B cell (primary cell): ENCODE results near the gene ITPKC. TPM values are rescaled to one million over a fixed set of nuclear protein-coding genes. Genes with fewer than 3 reads are reported as not detected.

Experiments
- ATAC-seq: fragments of 200-7000 bp; cut with Tn5 transposase; one replicate; pipeline ENCODE4 v1.10.0; 2021; ENCODE audit warnings: low read depth, mild to moderate bottlenecking, moderate number of reproducible peaks, moderate library complexity
- CTCF ChIA-PET: fragments of 350-600 bp; sonication (Branson Sonifier 250); formaldehyde crosslinking; loops from one replicate; lab custom pipeline; 2021; ENCODE audit warnings: antibody characterized with exemption, inconsistent platforms; lab: Charles Lee
- POLR2A ChIA-PET: fragments of 350-600 bp; sonication (Branson Sonifier 250); formaldehyde crosslinking; loops from one replicate; lab custom pipeline; 2021; ENCODE audit warnings: antibody characterized with exemption; lab: Charles Lee
- DNase-seq: peaks from one replicate; pipeline ENCODE4 v3.0.0; 2013
- H2AFZ ChIP-seq: 2 replicates; pipeline ENCODE4 v1.6.1; 2012; ENCODE audit warnings: mild to moderate bottlenecking, low read depth, low read length; ENCODE audit not compliant: insufficient read depth, poor library complexity, severe bottlenecking
- H3K27ac ChIP-seq, 2 donors: 1 replicate in 1 of 2; 2 replicates in 1 of 2; pipeline ENCODE4 v1.5.1; 2012 to 2013; ENCODE audit warnings: low read length in 2 of 2, mild to moderate bottlenecking in 2 of 2, moderate library complexity in 1 of 2
- H3K27me3 ChIP-seq, 4 experiments: fragments of 200-600 bp in 1 of 4; sonication (generic) in 1 of 4; replicated peaks in 1 of 4; 1 replicate in 2 of 4; 2 replicates in 2 of 4; pipeline versions ENCODE4 v1.6.1 to v1.7.0; 2013 to 2016; ENCODE audit warnings: low read length in 3 of 4, mild to moderate bottlenecking in 2 of 4, mixed read lengths in 1 of 4, moderate library complexity in 1 of 4; ENCODE audit not compliant: insufficient read depth in 4 of 4, control insufficient read depth in 3 of 4; ENCODE audit errors: control extremely low read depth in 1 of 4
- H3K36me3 ChIP-seq, 2 experiments: replicated peaks in 1 of 2; 1 replicate in 1 of 2; 2 replicates in 1 of 2; pipeline versions ENCODE4 v1.6.1 to v1.7.1; 2013; ENCODE audit warnings: low read length in 1 of 2; ENCODE audit not compliant: insufficient read depth in 2 of 2, control insufficient read depth in 1 of 2; ENCODE audit errors: control extremely low read depth in 1 of 2, extremely low read depth in 1 of 2
- H3K4me1 ChIP-seq, 2 donors: fragments of 200-600 bp in 1 of 2; sonication (generic) in 1 of 2; 1 replicate in 1 of 2; 2 replicates in 1 of 2; pipeline versions ENCODE4 v1.5.1 to v1.6.1; 2013 to 2017; ENCODE audit warnings: low read length in 2 of 2; ENCODE audit not compliant: control insufficient read depth in 2 of 2, insufficient read depth in 2 of 2
- H3K4me2 ChIP-seq: replicated peaks from 2 replicates; pipeline ENCODE3; 2012; ENCODE audit warnings: mild to moderate bottlenecking, low read depth, low read length; ENCODE audit not compliant: poor library complexity, severe bottlenecking
- H3K4me3 ChIP-seq, 5 experiments: fragments of 200-600 bp in 1 of 5; sonication (generic) in 1 of 5; 1 replicate in 3 of 5; 2 replicates in 2 of 5; pipeline versions ENCODE4 v1.5.1 to v1.7.0; 2011 to 2016; ENCODE audit warnings: low read length in 4 of 5, mild to moderate bottlenecking in 4 of 5, low read depth in 2 of 5, control low read depth in 1 of 5, moderate library complexity in 1 of 5; ENCODE audit not compliant: insufficient read depth in 1 of 5; ENCODE audit errors: control extremely low read depth in 1 of 5, extremely low read depth in 1 of 5
- H3K79me2 ChIP-seq: fragments of 200-600 bp; sonication (generic); one replicate; pipeline ENCODE4 v1.6.0; 2016; ENCODE audit warnings: low read length; ENCODE audit not compliant: control insufficient read depth, insufficient read depth
- H3K9ac ChIP-seq: fragments of 200-600 bp; sonication (generic); 2 replicates; pipeline ENCODE4 v1.6.1; 2017; ENCODE audit warnings: mild to moderate bottlenecking, low read length, moderate library complexity
- H3K9me3 ChIP-seq, 3 donors: one replicate each; pipeline versions ENCODE4 v1.6.1 to v1.7.1; 2013; ENCODE audit warnings: low read length in 2 of 3; ENCODE audit not compliant: control insufficient read depth in 2 of 3, insufficient read depth in 1 of 3; ENCODE audit errors: control extremely low read depth in 1 of 3
- H4K20me1 ChIP-seq: 2 replicates; pipeline ENCODE4 v1.6.0; 2012; ENCODE audit warnings: mild to moderate bottlenecking, low read length; ENCODE audit not compliant: insufficient read depth, control insufficient read depth, poor library complexity, severe bottlenecking
- H3K27ac Mint-ChIP-seq: one replicate; pipeline ENCODE4 v1.8.0; 2021; ENCODE audit warnings: mixed read lengths
- H3K27me3 Mint-ChIP-seq: one replicate; pipeline ENCODE4 v1.8.0; 2021; ENCODE audit warnings: mixed read lengths
- H3K4me1 Mint-ChIP-seq: one replicate; pipeline ENCODE4 v1.8.0; 2021; ENCODE audit warnings: mixed read lengths
- H3K4me3 Mint-ChIP-seq: one replicate; pipeline ENCODE4 v1.8.0; 2021; ENCODE audit warnings: mixed read lengths
- H3K9me3 Mint-ChIP-seq: one replicate; pipeline ENCODE4 v1.8.0; 2022; ENCODE audit warnings: mixed read lengths; ENCODE audit not compliant: insufficient read depth
- CTCF ChIP-seq: fragments of 200-600 bp; IDR thresholded peaks from one replicate; pipeline ENCODE4 v1.8.0; 2022; ENCODE audit warnings: antibody characterized with exemption, mild to moderate bottlenecking
- EZH2 ChIP-seq: IDR thresholded peaks from 2 replicates; pipeline ENCODE4 v1.6.1; 2012; ENCODE audit warnings: borderline replicate concordance, low read depth, mild to moderate bottlenecking, moderate library complexity, low read length; ENCODE audit not compliant: insufficient read depth, poor library complexity, severe bottlenecking
- WGBS: methylation state at CpG from one replicate; pipeline ENCODE4 v1.1.5; 2013; ENCODE audit warnings: missing lambda C conversion rate; ENCODE audit not compliant: insufficient coverage; 5-methylcytosine and 5-hydroxymethylcytosine counted together
- intact Hi-C: fragments of 100-400 bp; cut with micrococcal nuclease; formaldehyde crosslinking; loops from one replicate; pipeline ENCODE4 v1.10.0; 2022
- polyA plus RNA-seq: library from polyadenylated mRNA; depleted of rRNA; stranded (reverse); fragments of >200 nt; gene quantifications from 2 replicates; pipeline ENCODE4 v1.2.3, GENCODE V29; 2012
- total RNA-seq, 2 donors: library from RNA; stranded (reverse); fragments of 120-200 nt in 1 of 2; gene quantifications; 1 replicate in 1 of 2; 2 replicates in 1 of 2; pipeline versions ENCODE4 v1.2.3 to v1.2.4, GENCODE V29; 2013 to 2022

Gene ITPKC
- total and polyA plus RNA-seq, 2 donors (not counting 1 experiment from before 2014, with no cell fraction given), result 8.7 to 16.0 TPM

GRCh38 chr19:40693150-40693788, 23.6 kb upstream of the ITPKC start:
- intact Hi-C loops, result no loop called here
- CTCF ChIA-PET, result interaction anchor here (0.6 to 0.7 kb wide), 2 partner anchors 30 to 85 kb away, joined by 3 to 5 read pairs; partner anchors contain the start of gene RAB4B
- no peak overlapping the region for H3K9ac ChIP-seq
- ATAC-seq (no peak), DNase-seq (no peak)
- Mint-ChIP-seq H3K27me3 (no peaks in the 10 kb centered on the region), H3K4me1 (peaks cover 9% of the 10 kb centered on the region), H3K27ac (no peak overlapping the region), H3K4me3 (peak overlapping the region; percentile 16), H3K9me3 (no peaks in the 10 kb centered on the region)
- H3K4me2 ChIP-seq, result no peak overlapping the region
- peaks cover 26 to 31% of the 10 kb centered on the region in 2 donors for H3K4me1 ChIP-seq
- H3K9me3 ChIP-seq, result no peaks in the 10 kb centered on the region
- no peaks in the 10 kb centered on the region for H3K27me3 ChIP-seq
- 93% methylated on average over 5 of the region's 11 CpGs for WGBS
- POLR2A ChIA-PET, result no interaction called here
- H3K36me3 ChIP-seq, result peaks cover 0 to 14% of the 10 kb centered on the region in 2 experiments
- TF ChIP-seq CTCF, result no peak
- no peak overlapping the region for H3K27ac ChIP-seq
- H3K79me2 ChIP-seq, result no peaks in the 10 kb centered on the region
- no peak overlapping the region for H3K4me3 ChIP-seq
- H4K20me1 ChIP-seq, result no peaks in the 10 kb centered on the region
- no peak overlapping the region for H2AFZ ChIP-seq

- Histone ChIP-seq H3K9me3 (no peaks in the 10 kb centered on the region), H2AFZ (no peak overlapping the region), H3K36me3 (peaks cover 0 to 14% of the 10 kb centered on the region in 2 experiments), H3K4me3 (no peak overlapping the region), H3K27ac (no peak overlapping the region), H3K27me3 (no peaks in the 10 kb centered on the region), H3K4me2 (no peak overlapping the region), H4K20me1 (no peaks in the 10 kb centered on the region), H3K4me1 (peaks cover 19 to 25% of the 10 kb centered on the region in 2 donors), H3K9ac (no peak overlapping the region), H3K79me2 (no peaks in the 10 kb centered on the region)
- WGBS, result 93% methylated on average over 1 of the region's 4 CpGs
- Mint-ChIP-seq H3K27ac (no peak overlapping the region), H3K9me3 (no peaks in the 10 kb centered on the region), H3K4me3 (no peak overlapping the region), H3K4me1 (peaks cover 9% of the 10 kb centered on the region), H3K27me3 (no peaks in the 10 kb centered on the region)
- DNase-seq, result no peak
- no peak for TF ChIP-seq EZH2
- no peak for TF ChIP-seq CTCF
- ChIA-PET CTCF (interaction anchor here (0.6 kb wide), 1 partner anchor 84 kb away, joined by 5 read pairs; the partner anchor contains the start of gene RAB4B), POLR2A (no interaction called here)
- ATAC-seq, result no peak
- intact Hi-C loops, result no loop called here
Measured at GRCh38 chr19:40693896-40694295, 23.0 kb upstream of the ITPKC start.
